GOT3 (cell line): ENCODE results near the gene ZNF606.

Source experiments
- DNase-seq: peaks from one replicate; lab custom pipeline; 2025; ENCODE audit warnings: mixed read lengths; lab: John Stamatoyannopoulos, UW

Gene ZNF606

DNA sequence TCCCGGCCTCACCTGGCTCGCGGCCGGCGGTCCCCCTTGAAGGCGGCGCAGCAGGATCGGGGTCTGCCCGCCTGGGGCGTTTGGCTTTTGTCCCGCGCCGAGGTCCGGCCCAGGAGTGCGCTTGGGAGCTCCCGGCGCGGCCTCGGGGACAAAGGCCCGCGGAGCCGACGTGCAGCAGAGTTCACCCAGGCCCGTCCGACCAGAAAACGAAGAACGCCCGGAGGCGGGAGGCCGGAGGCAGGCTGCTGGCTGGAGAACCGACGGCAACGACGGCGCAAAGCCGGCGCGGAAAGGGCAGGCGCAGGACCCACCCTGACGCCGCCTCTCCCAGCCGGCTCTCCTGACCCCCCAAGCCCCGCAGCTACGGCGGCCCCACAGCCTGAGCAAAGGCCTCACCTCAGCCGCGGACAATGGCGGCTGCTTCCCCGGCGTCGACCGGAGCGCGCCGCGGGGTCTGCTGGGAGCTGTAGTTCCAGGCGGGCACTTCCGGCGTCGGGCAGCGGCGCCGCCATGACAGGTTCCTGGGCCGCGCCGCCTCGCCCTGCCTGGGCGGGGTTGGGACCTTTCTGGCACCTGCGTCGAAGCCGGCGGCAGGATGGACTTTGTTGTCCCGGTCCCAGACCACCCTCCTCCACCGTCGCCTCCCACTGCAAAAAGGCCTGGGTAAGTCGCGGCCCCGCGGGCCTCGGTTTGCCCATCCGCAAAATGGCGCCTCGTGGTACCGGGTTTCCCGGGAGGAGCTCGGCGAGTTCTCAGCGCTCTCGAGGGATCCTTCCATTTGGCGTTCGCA, at the start of gene ZNF606:
ZNF606 (minus strand) TSS at position 437 of the 790 bp plus-strand sequence. CDS start 1,501 bp downstream, outside the sequence.
- peak; percentile 71 for DNase-seq

DNA sequence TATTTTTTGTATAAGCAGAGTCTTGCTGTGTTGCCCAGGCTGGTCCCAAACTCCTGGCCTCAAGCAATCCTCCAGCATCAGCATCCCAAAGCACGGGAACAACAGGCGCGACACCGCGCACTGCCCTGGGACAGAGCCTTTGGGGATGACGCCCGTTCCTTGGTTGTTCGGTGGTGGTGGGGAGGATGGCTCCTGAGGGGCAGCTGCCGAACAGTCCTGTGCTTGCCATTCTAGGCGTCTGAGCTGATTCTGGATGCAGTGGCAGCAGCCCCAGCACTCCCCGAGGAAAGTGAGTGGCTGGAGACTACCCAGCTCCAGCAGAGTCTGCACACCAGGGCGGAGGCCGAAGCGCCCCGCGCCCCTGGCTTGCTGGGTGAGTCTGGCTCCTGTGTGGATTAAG, 49.6 kb upstream of the ZNF606 start:
- DNase-seq, result no peak

DNA sequence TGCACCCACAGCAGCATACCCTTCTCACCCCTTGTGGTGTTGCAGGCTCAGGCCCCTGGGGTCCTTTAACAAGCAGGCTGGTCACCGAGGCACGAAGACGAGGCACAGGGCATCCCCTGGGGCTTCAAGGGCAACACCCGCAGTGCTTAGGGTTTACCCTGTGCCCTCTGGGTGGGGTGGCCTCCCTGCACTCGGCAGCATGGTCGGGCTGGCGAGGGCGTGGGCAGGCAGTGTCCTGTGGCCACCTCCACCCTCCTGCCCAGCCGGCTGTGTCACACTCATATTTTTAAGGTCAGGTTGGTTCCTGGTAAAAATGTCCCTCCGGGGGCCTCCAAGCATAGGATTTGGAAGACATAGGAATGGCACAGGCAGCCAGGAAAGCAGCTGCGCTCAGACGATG, 45.1 kb upstream of the ZNF606 start:
- no peak for DNase-seq

DNA sequence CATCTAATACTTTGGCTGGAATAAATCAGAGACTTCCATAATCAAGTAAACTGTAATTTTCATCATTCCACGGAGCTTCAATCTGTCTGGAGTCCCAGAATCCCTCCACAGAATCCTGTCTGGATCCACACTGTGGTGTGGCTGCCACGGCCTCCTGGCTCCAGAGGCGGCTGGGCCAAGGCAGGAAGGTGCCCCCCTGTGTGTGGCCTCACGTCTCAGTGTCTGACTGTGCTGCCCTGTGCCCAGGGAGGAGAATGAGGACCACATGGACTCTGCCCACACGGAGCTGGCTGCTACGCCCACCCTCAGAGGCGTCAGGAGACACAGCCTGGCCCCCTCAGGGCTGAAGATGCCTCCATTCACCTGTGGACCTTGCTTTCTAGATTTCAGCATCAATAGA, 44.2 kb upstream of the ZNF606 start:
- DNase-seq, result no peak

DNA sequence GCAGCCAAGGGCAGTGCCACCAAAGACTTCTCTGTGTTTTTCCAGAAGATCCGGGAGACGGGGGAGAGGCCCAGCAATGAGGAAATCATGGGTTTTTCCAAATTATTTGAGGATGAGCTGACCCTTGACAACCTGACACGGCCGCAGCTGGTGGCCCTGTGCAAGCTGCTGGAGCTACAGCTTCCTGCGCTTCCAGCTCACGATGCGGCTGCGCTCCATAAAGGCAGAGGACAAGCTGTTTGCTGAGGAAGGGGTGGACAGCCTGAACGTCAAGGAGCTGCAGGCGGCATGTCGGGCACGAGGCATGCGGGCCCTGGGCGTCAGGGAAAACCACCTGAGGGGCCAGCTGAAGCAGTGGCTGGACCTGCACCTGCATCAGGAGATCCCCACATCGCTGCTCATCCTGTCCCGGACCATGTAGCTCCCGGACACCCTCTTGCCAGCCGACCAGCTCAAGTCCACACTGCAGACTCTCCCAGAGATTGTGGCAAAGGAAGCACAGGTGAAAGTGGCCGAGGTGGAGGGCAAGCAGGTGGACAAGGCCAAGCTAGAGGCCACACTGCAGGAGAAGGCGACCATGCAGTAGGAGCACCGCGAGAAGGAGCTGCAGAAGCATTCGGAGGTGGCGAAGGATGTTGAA, 42.9 kb upstream of the ZNF606 start:
- DNase-seq, result no peak

DNA sequence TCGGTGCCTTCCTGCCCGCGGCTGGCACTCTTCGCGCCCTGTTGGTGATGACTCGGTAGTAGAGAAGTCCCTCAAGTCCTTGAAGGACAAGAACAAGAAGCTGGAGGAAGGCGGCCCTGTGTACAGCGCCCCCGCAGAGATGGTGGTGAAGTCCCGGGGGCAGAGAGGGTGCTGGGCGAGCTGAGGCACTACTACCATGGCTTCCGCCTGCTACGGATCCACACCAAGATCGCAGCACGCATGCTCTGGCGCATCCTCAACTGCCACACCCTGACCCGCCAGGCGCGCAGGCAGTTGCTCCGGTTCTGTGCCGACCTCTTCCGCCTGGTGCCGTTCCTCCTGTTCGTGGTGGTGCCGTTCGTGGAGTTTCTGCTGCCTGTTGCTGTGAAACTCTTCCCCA, 42.3 kb upstream of the ZNF606 start:
- DNase-seq, result no peak

DNA sequence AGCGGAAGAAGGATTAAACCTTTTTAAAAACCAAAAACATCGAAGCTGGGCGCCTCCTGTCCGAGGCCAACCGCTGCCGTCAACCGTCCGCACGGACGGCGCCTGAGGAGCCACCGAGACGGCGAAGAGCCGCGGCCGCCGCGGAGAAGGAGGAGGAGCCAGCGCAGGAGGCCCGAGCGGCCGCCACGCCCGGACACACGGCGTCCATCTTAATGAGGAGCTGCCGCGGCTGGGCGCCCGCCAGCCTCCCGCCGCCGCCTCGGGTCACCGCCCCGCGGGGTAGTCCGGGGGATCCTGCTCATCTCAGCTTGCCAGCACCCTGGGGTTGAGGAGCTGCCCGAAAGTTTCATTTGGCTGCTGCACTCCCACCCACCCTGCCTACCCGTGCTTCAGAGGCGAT, 41.8 kb upstream of the ZNF606 start:
- DNase-seq, result no peak

DNA sequence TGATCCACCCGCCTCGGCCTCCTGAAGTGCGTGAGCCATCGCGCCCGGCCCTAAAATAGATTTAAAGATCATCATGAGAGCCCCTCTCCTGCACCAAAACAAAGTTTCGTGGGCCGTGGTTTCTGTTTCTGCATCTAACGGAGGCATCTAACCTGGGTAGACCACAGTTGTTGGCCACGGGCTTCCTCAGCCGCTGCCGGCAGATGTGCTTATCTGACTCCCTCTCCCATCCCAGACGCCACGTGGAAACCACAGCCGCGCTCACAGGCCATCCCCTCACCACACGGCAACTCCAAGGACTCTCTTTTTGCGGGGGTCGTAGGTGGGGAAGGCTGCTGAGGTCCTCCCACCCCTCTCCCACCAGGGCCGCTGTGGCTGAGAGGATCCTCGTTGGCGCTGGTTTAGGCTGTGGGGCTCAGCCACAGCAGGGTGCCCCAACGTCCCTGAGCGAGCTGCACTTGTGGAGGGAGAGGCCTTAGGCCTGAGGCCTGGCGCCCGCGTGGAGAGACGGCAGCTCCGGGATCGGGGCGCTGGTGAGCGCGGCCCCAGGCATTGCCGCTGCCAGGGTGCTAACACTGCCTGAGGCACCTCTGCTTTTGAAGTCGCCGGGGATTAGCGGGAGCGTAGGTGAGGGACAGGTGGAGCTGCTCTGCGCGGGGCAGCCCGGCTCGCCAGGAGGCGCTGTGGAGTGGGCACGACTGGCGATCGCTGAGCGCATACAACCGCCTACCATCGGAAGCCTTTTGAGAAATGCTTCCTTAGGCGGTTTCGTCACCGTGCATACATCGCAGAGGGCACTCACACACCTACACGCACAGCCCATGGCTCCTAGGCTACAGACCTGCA, 40.1 kb upstream of the ZNF606 start:
- no peak for DNase-seq

DNA sequence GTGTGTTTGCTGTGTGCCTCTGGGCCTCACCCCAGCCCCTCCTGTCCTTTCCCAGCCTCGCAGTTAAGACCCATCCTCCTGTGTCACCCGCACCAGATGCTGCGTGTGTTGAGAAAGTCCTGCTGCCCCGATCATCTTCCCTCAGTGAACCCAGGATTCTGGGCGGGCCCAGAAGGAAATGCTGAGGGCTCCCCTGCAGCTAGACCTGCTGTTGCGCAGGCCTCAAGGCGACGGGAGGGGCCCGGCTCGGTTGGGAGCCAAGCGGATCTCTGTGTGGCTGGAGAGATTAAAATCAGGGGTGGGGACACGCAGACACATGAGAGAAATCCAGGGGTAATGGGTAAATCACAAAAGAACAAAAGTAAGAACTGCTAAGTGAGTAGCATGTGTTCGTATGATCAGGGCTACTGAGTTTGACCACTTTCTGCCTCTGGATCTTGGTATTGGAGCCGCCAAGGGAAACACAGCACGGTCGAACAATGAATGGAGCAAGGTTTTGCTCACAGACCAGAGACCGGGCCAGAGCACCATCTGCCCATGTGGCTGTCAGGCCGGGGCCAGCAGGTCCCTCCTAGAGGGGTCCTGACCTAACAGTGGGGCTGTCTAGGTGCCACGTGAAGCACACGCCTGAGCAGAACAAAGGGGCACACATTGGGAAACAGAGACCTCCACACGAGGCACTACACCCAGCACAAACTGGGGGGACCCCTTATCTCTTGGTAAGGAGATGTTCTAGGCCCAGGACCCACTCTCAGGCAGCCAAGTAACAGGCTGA, 38.3 kb upstream of the ZNF606 start:
- DNase-seq, result no peak

DNA sequence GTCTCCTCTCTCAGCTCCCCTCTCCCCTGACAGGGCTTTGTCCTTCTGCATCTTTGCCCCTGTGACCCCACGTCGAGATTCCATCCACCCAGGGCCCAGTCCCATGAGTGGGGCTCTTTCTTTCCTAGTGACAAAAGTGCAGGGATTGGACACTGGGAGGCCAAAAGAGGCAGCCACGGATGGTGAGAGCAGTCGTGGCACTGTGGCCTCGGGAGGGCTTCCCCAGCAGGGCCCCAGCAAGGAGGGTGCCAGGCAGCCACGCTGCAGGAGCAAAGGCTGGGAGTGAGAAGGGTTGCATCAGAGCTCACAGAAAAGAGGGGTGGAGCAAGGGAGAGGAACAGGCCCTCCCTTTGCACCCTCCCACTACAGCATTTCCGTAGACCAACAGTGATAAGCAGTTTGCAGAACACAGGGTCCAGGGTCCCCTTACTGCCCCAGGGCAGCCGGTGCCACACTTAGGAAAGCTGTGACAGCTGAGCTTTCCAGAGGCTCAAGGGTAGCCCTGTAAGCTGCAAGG, 36.1 kb upstream of the ZNF606 start:
- DNase-seq, result no peak

DNA sequence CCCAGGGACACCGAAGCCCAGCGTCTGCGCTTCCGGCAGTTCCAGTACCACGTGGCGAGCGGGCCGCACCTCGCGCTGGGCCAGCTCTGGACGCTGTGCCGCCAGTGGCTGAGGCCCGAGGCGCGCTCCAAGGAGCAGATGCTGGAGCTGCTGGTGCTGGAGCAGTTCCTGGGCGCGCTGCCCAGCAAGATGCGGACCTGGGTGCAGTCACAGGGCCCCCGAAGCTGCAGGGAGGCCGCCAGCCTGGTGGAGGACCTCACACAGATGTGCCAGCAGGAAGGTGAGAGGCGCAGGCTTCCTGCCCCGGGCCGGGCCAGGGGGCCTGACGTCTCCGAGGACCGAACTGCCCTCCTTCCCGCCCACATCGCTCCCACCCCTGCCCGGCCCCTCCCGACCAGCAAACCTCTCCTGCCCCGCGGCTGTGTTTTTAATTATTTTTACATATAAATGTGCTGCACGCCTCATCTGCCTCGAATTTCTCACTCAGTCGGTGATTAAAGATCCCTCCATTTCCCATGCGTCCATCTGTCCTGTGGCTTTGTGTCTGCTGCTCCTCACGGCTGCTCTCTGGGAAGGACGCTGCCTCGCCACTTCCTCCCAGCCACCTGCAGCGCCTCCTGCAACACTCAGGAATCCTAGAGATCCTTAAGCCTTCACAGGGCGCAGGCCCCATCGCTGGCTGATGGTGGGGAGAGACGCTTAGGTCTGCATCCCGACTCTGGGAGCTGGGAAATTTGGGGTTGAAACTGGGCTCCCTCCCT, 35.5 kb upstream of the ZNF606 start:
- no peak for DNase-seq

DNA sequence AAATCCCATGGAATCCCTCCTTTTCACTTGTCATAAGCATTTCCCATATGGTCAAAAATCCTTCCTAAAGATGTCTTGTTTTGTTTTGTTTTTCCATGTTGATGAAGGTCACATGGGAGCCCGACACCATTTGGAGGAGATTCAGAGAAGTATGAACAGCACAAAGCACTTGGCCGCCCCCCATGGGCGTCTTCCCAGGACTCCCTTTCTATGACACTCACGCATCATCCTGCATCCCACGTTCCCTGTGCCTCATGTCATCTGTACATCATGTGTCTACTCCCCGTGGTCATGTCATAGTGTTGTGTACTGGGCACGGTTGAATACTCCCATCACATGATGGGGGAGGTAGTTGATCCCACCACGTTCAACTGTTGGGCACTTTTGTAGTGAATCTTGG, 33.2 kb upstream of the ZNF606 start:
- DNase-seq, result no peak

DNA sequence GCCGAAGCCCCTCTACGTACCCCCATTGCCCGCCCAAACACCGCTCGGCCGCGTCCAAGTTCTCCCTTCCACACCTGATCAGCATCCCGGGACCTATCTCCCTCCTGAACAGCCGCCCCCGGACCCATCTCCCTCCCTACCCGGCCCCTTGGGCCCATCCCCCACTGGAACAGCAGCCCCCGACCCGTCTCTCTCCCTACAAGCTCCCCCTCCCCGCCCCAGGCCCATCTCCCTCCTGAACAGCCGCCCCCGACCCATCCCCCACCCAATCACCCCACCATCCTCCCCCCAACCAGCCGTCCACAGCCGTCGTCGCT, 31.8 kb upstream of the ZNF606 start:
- DNase-seq, result no peak

DNA sequence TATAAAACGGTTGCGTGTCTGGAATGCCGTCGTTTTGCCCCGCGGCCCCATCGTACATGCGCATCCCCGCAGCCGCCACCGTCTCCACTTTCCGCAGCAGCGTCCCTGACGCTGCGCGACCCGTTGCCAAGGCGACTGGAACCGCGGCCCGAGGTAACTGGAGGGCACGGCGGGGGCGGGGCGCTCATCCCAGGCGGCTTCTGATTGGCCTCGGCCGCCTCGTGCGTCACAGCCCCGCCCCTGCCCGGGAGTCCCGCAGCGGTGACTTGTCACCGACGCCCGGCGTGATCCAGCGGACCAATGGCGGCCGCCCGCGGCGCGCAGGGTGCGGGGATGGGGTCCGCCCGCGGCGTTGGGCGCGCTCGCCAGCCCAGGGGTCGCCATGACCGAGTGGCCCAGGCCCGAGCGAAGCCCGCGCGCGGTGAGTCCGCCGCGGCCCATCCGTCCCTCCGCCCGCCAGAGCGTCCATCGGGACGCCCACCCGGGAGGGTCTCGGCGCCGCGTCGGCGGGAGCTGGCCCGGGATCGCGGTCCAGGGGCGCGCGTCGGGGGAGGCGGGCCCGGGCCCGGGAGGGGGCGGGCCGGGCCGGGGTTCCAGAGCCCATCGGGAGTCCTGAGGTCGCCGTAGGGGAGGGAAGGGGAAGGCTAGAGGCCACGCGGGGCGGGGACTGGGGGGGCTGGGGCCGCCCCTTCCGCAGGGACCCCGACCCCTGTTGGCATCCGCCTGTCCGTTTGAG, 31.3 kb upstream of the ZNF606 start, which contains the start of gene ZSCAN1:
ZSCAN1 (plus strand) TSS at position 285 of the 736 bp plus-strand sequence. CDS start 3,812 bp downstream, outside the sequence.
- DNase-seq, result no peak

DNA sequence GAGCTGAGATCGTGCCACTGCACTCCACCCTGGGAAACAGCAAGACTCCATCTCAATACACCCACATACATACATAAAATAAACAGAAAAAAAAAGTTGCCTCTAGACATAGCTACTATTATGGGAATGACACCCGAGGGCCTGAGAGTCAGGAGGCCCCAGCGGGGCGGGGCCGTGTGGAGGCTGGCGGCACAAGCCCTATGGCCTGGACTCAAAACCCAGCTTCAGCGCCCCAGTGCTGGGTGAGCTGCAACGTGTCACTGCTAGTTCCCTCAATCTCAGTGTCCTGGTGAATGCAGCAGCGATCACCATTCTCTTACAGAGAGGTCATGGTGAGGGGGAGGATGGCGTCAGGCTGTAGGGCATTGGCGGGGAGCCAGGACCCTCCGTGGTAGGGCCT, 22.0 kb upstream of the ZNF606 start:
- DNase-seq, result no peak

DNA sequence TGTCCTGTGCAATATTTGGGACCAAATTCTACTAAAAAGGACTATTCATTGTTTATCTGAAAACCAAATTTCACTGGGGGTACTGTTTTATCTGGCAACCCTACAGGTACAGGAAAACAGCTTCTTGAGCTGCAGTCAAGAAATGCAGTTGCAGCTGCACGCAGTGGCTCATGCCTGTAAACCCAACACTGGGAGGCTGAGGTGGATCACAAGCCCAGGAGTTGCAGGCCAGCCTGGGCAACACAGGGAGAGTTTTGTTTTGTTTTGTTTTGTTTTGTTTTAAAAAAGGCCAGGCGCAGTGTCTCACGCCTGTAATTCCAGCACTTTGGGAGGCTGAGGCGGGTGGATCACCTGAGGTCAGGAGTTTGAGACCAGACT, 19.7 kb upstream of the ZNF606 start:
- no peak for DNase-seq

DNA sequence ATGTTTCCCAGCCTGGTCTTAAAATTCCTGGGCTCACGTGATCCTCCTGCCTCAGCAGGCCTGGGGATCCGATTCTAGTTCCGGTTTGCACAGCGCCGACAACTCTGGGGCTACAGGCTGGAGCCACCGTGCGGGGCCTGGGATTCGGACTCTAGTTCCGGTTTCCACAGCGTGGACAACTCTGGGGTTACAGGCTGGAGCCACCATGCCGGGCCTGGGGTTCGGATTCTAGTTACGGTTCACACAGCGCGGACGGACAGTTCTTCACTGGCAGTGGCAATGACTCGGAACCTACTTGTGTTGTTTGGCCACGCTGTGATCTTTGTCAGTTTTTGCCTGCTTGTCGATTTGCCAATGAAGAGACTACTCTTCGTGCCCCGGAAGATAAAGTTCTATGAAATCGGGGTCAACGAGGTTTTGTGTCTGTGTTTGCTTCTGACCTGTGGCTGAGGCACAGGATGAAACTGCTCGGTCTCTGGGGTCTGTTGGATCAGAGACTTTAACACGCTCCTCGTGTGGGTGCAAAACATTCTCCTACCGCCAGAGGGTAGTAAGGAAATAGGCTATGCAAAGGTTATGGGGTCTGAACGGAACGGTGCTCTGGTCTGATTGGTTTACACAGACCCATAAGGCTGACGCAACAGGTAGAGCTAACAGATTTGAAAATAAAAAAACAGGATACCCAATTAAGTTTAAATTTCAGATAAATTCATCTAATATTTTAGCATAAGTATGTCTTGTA, 19.1 kb upstream of the ZNF606 start:
- DNase-seq, result no peak

DNA sequence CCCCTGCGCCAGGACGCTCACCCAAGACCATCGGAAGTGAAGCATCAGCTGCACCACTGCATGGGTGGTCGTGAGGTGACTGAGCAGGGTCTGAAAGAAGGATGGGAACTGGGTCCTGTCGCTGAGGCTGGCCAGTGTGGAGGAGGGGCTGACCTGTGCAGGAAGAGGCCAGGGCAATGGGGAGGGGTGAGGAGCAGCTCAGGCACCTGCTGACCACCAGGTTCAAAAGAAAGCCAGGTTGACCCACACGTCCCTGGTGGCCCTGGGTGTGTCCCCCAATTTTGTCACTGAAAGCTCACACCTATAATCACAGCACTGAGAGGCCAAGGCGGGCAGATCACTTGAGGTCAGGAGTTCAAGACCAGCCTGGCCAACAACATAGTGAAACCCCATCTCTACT, 17.5 kb upstream of the ZNF606 start:
- DNase-seq, result no peak

DNA sequence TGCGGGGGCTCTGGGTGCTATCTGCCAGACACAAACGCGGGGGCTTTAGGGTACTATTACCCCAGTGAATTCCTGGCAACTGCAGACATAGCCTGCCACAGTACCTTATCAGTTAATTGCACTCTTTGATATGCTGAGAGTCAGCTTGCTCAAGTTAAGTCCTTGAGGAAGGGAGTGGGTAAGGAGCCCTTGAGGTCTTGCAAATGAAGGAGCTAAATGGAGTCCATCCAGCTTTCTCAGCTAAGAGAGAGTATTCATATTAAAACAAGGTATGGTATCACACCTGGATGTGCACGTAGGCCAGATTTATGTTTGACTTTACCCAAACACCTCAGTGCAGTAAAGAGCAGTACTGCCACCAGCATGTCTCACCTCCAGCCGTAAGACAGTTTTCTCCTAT, 11.5 kb upstream of the ZNF606 start:
- DNase-seq, result no peak

DNA sequence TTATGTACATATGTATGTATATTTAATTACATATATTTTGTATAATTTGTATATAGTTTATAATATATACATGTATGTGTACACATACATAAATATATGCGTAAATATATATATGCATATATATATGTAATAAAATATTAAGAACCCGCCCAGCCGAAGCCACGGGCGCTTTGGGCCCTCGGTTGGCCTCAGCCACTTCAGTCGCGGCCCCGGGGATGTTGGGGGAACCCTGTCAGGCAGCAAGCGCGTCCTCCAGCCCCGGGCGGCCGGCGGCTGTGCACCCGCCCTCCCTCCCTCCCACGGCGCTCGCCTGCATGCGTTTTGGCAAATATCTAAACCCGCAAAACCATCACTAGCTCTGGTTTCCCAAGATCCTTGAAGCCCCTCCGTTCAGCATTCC, 7.9 kb upstream of the ZNF606 start:
- DNase-seq, result no peak
